K562 (cell line): ENCODE measurements around the gene FIS1. TPM values are rescaled to one million over a fixed set of nuclear protein-coding genes. Genes with fewer than 3 reads are reported as not detected.

Source experiments
- CHD2 ChIP-seq: IDR thresholded peaks from 2 replicates; pipeline ENCODE4 v1.6.1; 2011; ENCODE audit warnings: low read depth, low read length
- ESRRA ChIP-seq: fragments of 450-650 bp; IDR thresholded peaks from 2 replicates; pipeline ENCODE4 v1.6.1; 2014; ENCODE audit warnings: low read depth, mild to moderate bottlenecking, moderate library complexity, borderline replicate concordance
- KDM5B ChIP-seq: fragments of 200-600 bp; sonication (generic); IDR thresholded peaks from 2 replicates; pipeline ENCODE4 v1.6.1; 2012; ENCODE audit warnings: low read depth, mild to moderate bottlenecking, moderate library complexity, low read length, control low read depth, inconsistent platforms; ENCODE audit not compliant: insufficient replicate concordance
- NCOA4 ChIP-seq: fragments of 450-650 bp; IDR thresholded peaks from 2 replicates; pipeline ENCODE4 v1.6.1; 2018; ENCODE audit warnings: mild to moderate bottlenecking; ENCODE audit not compliant: partially characterized antibody
- SLC30A9 ChIP-seq: fragments of 250-450 bp; sonication (Bioruptor Pico); IDR thresholded peaks from 2 replicates; pipeline ENCODE4 v1.8.0; 2022; ENCODE audit warnings: mild to moderate bottlenecking, moderate library complexity
- SNRNP70 ChIP-seq: fragments of 200-400 bp; formaldehyde crosslinking; optimal IDR thresholded peaks from 2 replicates; pipeline ENCODE3; 2017; ENCODE audit warnings: low read depth, low read length
- SRSF7 ChIP-seq: fragments of 200-400 bp; formaldehyde crosslinking; optimal IDR thresholded peaks from 2 replicates; pipeline ENCODE3; 2017; ENCODE audit warnings: mild to moderate bottlenecking, low read depth, low read length
- TAF15 ChIP-seq: fragments of 200-400 bp; formaldehyde crosslinking; IDR thresholded peaks from 2 replicates; pipeline ENCODE4 v1.6.1; 2017; ENCODE audit warnings: mild to moderate bottlenecking, low read depth, low read length, moderate library complexity
- TAF7 ChIP-seq: fragments of 450-650 bp; IDR thresholded peaks from 2 replicates; pipeline ENCODE4 v1.6.1; 2016; ENCODE audit warnings: missing genetic modification characterization, missing compliant biosample characterization
- ZNF134 ChIP-seq: fragments of 250-450 bp; sonication (Bioruptor Pico); conservative IDR thresholded peaks from 2 replicates; pipeline ENCODE4 v1.4.0; 2020
- ZNF75A ChIP-seq: fragments of 450-650 bp; formaldehyde crosslinking; IDR thresholded peaks from 2 replicates; pipeline ENCODE4 v1.4.0; 2020; ENCODE audit warnings: mild to moderate bottlenecking
- ZNF785 ChIP-seq: fragments of 250-450 bp; sonication (Bioruptor Pico); IDR thresholded peaks from 2 replicates; pipeline ENCODE4 v1.4.0; 2020; ENCODE audit warnings: mild to moderate bottlenecking
- polyA plus RNA-seq, 8 experiments: library from polyadenylated mRNA; depleted of rRNA in 4 of 8; stranded (reverse) in 5 of 8; unstranded in 3 of 8; fragments of >200 nt; fragmentation: Nextera tagmentation in 2 of 8; fragmentation: Illumina TruSeq in 1 of 8; extraction: Ambion mirVana in 2 of 8; extraction: Trizol in 1 of 8; gene quantifications; 2 replicates each; pipeline versions ENCODE4 v1.2.1 to v1.2.3, GENCODE V29; 2011 to 2014; ENCODE audit warnings: inconsistent platforms in 1 of 8, missing spikeins in 1 of 8
- total RNA-seq, 7 experiments: library from RNA; depleted of rRNA in 6 of 7; stranded (reverse); fragments of >200 nt in 6 of 7; fragmentation: Illumina TruSeq in 2 of 7; extraction: Trizol in 2 of 7; gene quantifications; 2 replicates each; pipeline versions ENCODE4 v1.2.1 to v1.2.3, GENCODE V29; 2011 to 2021; ENCODE audit warnings: low replicate concordance in 1 of 7
- TF ChIP-seq, protein P1 (sequence below): fragments of 250-450 bp; sonication (Bioruptor Pico); IDR thresholded peaks from 2 replicates; pipeline ENCODE4 v1.5.0; 2021
- TF ChIP-seq, protein P2 (sequence below): sonication (generic); formaldehyde crosslinking; IDR thresholded peaks from 2 replicates; pipeline ENCODE4 v1.8.1; 2023; ENCODE audit warnings: mild to moderate bottlenecking, missing genetic modification reagents
- TF ChIP-seq, protein P3 (sequence below): fragments of 450-650 bp; IDR thresholded peaks from 2 replicates; pipeline ENCODE4 v1.6.1; 2018; ENCODE audit not compliant: partially characterized antibody
- TF ChIP-seq, protein P4 (sequence below): sonication (generic); formaldehyde crosslinking; IDR thresholded peaks from 2 replicates; pipeline ENCODE4 v1.8.0; 2022; ENCODE audit warnings: mild to moderate bottlenecking, missing genetic modification reagents

Gene FIS1
- total and polyA plus RNA-seq, 9 of the 15 experiments (the other 6 are each of a cell fraction or from before 2014, with no cell fraction given) = 86.0 to 257 (median 144) TPM

DNA sequence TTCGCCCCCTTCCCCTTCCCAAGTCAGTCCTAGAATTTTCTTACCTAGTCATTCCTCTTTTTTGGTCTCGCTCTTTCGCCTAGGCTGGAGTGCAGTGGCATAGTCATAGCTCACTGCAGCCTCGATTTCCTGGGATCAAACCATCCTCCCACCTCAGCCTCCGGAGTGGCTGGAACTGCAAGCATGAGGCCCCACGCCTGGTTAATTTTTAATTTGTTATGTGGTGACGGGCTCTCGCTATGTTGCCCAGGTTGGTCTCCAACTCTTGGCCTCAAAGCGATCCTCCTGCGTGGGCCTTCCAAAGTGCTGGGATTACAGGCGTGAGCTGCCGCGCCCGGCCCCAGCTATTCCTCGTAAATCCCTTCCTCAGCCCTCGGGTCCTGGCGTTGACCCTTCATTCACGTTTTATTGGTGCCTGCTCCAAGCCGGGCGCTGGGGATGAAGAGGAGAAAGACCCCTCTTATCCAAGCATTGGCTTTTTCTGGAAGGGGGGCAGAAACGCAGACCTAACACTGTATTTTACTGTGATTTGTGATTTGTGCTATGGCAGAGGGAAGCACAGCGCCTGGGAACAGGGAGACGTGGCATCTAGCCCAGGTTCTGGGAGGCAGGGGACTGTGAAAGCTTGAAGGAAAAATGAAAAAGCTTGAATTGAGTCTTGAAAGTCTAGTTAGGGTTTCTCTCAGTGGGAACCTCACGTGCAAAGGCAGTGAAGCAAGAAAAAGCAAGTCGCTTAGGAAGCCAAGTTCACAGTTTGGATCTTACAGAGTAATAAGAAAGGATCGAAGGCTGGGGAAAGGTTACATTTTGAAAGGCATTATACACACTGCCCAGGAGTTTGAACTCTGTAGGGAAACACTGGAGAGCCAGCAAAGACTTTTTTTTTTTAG, 26.4 kb downstream of the FIS1 start (continued):
- TF ChIP-seq KDM5B (no peak), TAF7 (tag) (no peak), NCOA4 (no peak), CHD2 (no peak), ZNF134 (CRISPR knock-in tag) (no peak), SNRNP70 (no peak), ESRRA (no peak), TAF15 (no peak), SLC30A9 (CRISPR knock-in tag) (no peak), ZNF75A (CRISPR knock-in tag) (no peak), ZNF785 (no peak), SRSF7 (no peak)
- TF ChIP-seq, protein P1, sequence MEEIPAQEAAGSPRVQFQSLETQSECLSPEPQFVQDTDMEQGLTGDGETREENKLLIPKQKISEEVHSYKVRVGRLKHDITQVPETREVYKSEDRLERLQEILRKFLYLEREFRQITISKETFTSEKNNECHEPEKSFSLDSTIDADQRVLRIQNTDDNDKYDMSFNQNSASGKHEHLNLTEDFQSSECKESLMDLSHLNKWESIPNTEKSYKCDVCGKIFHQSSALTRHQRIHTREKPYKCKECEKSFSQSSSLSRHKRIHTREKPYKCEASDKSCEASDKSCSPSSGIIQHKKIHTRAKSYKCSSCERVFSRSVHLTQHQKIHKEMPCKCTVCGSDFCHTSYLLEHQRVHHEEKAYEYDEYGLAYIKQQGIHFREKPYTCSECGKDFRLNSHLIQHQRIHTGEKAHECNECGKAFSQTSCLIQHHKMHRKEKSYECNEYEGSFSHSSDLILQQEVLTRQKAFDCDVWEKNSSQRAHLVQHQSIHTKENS (CRISPR knock-in tag) = no peak
- TF ChIP-seq, protein P2, sequence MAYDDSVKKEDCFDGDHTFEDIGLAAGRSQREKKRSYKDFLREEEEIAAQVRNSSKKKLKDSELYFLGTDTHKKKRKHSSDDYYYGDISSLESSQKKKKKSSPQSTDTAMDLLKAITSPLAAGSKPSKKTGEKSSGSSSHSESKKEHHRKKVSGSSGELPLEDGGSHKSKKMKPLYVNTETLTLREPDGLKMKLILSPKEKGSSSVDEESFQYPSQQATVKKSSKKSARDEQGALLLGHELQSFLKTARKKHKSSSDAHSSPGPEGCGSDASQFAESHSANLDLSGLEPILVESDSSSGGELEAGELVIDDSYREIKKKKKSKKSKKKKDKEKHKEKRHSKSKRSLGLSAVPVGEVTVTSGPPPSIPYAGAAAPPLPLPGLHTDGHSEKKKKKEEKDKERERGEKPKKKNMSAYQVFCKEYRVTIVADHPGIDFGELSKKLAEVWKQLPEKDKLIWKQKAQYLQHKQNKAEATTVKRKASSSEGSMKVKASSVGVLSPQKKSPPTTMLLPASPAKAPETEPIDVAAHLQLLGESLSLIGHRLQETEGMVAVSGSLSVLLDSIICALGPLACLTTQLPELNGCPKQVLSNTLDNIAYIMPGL (CRISPR knock-in tag) = no peak
- TF ChIP-seq, protein P3, sequence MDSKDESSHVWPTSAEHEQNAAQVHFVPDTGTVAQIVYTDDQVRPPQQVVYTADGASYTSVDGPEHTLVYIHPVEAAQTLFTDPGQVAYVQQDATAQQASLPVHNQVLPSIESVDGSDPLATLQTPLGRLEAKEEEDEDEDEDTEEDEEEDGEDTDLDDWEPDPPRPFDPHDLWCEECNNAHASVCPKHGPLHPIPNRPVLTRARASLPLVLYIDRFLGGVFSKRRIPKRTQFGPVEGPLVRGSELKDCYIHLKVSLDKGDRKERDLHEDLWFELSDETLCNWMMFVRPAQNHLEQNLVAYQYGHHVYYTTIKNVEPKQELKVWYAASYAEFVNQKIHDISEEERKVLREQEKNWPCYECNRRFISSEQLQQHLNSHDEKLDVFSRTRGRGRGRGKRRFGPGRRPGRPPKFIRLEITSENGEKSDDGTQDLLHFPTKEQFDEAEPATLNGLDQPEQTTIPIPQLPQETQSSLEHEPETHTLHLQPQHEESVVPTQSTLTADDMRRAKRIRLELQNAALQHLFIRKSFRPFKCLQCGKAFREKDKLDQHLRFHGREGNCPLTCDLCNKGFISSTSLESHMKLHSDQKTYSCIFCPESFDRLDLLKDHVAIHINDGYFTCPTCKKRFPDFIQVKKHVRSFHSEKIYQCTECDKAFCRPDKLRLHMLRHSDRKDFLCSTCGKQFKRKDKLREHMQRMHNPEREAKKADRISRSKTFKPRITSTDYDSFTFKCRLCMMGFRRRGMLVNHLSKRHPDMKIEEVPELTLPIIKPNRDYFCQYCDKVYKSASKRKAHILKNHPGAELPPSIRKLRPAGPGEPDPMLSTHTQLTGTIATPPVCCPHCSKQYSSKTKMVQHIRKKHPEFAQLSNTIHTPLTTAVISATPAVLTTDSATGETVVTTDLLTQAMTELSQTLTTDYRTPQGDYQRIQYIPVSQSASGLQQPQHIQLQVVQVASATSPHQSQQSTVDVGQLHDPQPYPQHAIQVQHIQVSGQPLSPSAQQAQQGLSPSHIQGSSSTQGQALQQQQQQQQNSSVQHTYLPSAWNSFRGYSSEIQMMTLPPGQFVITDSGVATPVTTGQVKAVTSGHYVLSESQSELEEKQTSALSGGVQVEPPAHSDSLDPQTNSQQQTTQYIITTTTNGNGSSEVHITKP = peak; percentile 23
- TF ChIP-seq, protein P4, sequence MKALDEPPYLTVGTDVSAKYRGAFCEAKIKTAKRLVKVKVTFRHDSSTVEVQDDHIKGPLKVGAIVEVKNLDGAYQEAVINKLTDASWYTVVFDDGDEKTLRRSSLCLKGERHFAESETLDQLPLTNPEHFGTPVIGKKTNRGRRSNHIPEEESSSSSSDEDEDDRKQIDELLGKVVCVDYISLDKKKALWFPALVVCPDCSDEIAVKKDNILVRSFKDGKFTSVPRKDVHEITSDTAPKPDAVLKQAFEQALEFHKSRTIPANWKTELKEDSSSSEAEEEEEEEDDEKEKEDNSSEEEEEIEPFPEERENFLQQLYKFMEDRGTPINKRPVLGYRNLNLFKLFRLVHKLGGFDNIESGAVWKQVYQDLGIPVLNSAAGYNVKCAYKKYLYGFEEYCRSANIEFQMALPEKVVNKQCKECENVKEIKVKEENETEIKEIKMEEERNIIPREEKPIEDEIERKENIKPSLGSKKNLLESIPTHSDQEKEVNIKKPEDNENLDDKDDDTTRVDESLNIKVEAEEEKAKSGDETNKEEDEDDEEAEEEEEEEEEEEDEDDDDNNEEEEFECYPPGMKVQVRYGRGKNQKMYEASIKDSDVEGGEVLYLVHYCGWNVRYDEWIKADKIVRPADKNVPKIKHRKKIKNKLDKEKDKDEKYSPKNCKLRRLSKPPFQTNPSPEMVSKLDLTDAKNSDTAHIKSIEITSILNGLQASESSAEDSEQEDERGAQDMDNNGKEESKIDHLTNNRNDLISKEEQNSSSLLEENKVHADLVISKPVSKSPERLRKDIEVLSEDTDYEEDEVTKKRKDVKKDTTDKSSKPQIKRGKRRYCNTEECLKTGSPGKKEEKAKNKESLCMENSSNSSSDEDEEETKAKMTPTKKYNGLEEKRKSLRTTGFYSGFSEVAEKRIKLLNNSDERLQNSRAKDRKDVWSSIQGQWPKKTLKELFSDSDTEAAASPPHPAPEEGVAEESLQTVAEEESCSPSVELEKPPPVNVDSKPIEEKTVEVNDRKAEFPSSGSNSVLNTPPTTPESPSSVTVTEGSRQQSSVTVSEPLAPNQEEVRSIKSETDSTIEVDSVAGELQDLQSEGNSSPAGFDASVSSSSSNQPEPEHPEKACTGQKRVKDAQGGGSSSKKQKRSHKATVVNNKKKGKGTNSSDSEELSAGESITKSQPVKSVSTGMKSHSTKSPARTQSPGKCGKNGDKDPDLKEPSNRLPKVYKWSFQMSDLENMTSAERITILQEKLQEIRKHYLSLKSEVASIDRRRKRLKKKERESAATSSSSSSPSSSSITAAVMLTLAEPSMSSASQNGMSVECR = no peak
